GM12864 (cell line): ENCODE data around the gene NCAM1.

Experiments used
- DNase-seq: peaks from one replicate; pipeline ENCODE4 v3.0.0-alpha.2; 2011; ENCODE audit warnings: low read depth
- H3K4me3 ChIP-seq: 2 replicates; pipeline ENCODE4 v1.5.1; 2011; ENCODE audit warnings: mild to moderate bottlenecking, low read depth, low read length, control low read depth
- CTCF ChIP-seq: IDR thresholded peaks from 2 replicates; pipeline ENCODE4 v1.5.1; 2011; ENCODE audit warnings: low read depth, mild to moderate bottlenecking, moderate library complexity, low read length, control low read depth, inconsistent platforms; ENCODE audit errors: missing control alignments

NCAM1 gene

GRCh38 chr11:113075586-113076095 is 114.4 kb downstream of the NCAM1 start:
- no peak for TF ChIP-seq CTCF
- H3K4me3 ChIP-seq = no peak overlapping the region
- DNase-seq = no peak

- no peak for DNase-seq
- no peak for TF ChIP-seq CTCF
- H3K4me3 ChIP-seq = no peak overlapping the region
These were observed 116.2 kb downstream of the NCAM1 start for GRCh38 chr11:113077379-113077778.

GRCh38 chr11:113082341-113082955 is 121.2 kb downstream of the NCAM1 start:
- DNase-seq = no peak
- H3K4me3 ChIP-seq = no peak overlapping the region
- TF ChIP-seq CTCF = no peak

- no peak for DNase-seq
- no peak for TF ChIP-seq CTCF
- H3K4me3 ChIP-seq = no peak overlapping the region
These were observed 122.4 kb downstream of the NCAM1 start for GRCh38 chr11:113083571-113083970.

GRCh38 chr11:113084297-113084696 is 123.1 kb downstream of the NCAM1 start:
- no peak for DNase-seq
- no peak for TF ChIP-seq CTCF
- H3K4me3 ChIP-seq = no peak overlapping the region

- TF ChIP-seq CTCF = no peak
- no peak overlapping the region for H3K4me3 ChIP-seq
- no peak for DNase-seq
These were observed 124.2 kb downstream of the NCAM1 start for GRCh38 chr11:113085446-113085845.

- TF ChIP-seq CTCF = no peak
- no peak for DNase-seq
- no peak overlapping the region for H3K4me3 ChIP-seq
These were observed 126.5 kb downstream of the NCAM1 start for GRCh38 chr11:113087706-113088105.
